Measurements from ENCODE around the gene SORCS1.

SORCS1 gene

GRCh38 chr10:106780632-106781031 is 383.9 kb downstream of the SORCS1 start:
- H3K4me3 ChIP-seq (ENCODE audit: low read depth, low read length), result no peak overlapping the region
- TF ChIP-seq, protein P1, sequence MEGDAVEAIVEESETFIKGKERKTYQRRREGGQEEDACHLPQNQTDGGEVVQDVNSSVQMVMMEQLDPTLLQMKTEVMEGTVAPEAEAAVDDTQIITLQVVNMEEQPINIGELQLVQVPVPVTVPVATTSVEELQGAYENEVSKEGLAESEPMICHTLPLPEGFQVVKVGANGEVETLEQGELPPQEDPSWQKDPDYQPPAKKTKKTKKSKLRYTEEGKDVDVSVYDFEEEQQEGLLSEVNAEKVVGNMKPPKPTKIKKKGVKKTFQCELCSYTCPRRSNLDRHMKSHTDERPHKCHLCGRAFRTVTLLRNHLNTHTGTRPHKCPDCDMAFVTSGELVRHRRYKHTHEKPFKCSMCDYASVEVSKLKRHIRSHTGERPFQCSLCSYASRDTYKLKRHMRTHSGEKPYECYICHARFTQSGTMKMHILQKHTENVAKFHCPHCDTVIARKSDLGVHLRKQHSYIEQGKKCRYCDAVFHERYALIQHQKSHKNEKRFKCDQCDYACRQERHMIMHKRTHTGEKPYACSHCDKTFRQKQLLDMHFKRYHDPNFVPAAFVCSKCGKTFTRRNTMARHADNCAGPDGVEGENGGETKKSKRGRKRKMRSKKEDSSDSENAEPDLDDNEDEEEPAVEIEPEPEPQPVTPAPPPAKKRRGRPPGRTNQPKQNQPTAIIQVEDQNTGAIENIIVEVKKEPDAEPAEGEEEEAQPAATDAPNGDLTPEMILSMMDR (IDR thresholded peaks at IDR 0.05; ENCODE audit: low read depth, low read length), result no peak

GRCh38 chr10:106777841-106778240 is 386.7 kb downstream of the SORCS1 start:
- no peak overlapping the region for H3K4me3 ChIP-seq (ENCODE audit: low read depth, low read length)
- TF ChIP-seq, protein P1 (IDR thresholded peaks at IDR 0.05; ENCODE audit: low read depth, low read length), result no peak

- H3K4me3 ChIP-seq (ENCODE audit: low read depth, low read length), result no peak overlapping the region
- TF ChIP-seq, protein P1 (IDR thresholded peaks at IDR 0.05; ENCODE audit: low read depth, low read length), result no peak
Observed at GRCh38 chr10:106775127-106775526, 389.4 kb downstream of the SORCS1 start.

DNA sequence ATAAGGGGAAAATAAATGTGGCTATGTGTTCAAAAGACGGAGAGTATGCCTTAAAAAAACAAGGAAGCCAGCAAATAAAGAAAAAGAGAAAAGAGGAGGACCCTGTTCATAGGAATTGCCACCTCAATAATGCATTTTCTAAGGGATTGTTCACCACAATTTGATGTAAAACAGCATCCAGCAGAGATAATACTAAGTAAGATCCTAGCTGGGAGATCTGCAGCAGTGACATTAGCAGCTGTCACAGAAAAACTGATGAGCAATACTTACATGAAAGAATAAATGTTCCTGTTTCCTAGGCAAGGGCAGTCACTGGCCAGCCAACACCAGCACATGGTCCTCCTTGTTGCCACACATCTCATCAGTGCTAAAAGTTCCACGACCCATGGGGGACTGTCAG is 391.5 kb downstream of the SORCS1 start:
- H3K4me3 ChIP-seq (ENCODE audit: low read depth, low read length), result no peak overlapping the region
- TF ChIP-seq, protein P1 (IDR thresholded peaks at IDR 0.05; ENCODE audit: low read depth, low read length), result no peak

GRCh38 chr10:106771154-106771553 is 393.4 kb downstream of the SORCS1 start:
- no peak overlapping the region for H3K4me3 ChIP-seq (ENCODE audit: low read depth, low read length)
- TF ChIP-seq, protein P1 (IDR thresholded peaks at IDR 0.05; ENCODE audit: low read depth, low read length), result no peak

GRCh38 chr10:106768204-106768603 is 396.3 kb downstream of the SORCS1 start:
- TF ChIP-seq, protein P1 (IDR thresholded peaks at IDR 0.05; ENCODE audit: low read depth, low read length), result no peak
- no peak overlapping the region for H3K4me3 ChIP-seq (ENCODE audit: low read depth, low read length)

DNA sequence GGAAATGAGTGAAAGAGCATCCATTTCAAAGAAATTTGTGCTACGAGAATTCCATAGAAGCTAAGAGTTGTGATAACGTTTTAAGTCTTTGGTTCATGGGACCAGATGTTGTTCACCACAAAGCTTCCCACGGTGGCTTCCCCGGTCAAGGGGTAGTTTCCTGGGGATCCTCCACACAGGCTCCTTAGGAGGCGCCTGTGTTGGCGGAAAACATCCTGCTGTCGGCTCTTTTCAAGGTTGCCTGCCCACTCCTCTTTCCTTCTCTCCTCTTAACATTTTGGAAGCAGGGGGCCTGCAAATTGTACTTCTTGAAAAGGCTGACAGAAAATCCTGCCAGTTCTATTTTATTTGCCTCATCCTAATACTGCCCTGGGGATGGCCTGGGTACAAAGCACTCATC is 398.6 kb downstream of the SORCS1 start:
- no peak overlapping the region for H3K4me3 ChIP-seq (ENCODE audit: low read depth, low read length)
- TF ChIP-seq, protein P1 (IDR thresholded peaks at IDR 0.05; ENCODE audit: low read depth, low read length), result no peak

All from WI38 (cell line).